A673 (cell line): Measurements from ENCODE around the gene YTHDF1. TPM values are rescaled to one million over a fixed set of nuclear protein-coding genes. Genes with fewer than 3 reads are reported as not detected.

ENCODE experiments used
- BruUV-seq: library from RNA; stranded (reverse); fragments of 400-500 nt; replicated peaks from 2 replicates; lab custom pipeline; 2021; lab: Mats Ljungman, UMichigan
- CTCF ChIA-PET: fragments of 300-600 bp; sonication (Branson Sonifier 250); formaldehyde crosslinking; loops from one replicate; lab custom pipeline; 2022; ENCODE audit warnings: antibody characterized with exemption; lab: Charles Lee
- POLR2A ChIA-PET: fragments of 300-600 bp; sonication (Branson Sonifier 250); formaldehyde crosslinking; loops from one replicate; lab custom pipeline; 2022; ENCODE audit warnings: antibody characterized with exemption; ENCODE audit not compliant: low non-redundant PET; lab: Charles Lee
- DNase-seq: peaks from one replicate; pipeline ENCODE4 v3.0.0-alpha.2; 2015; ENCODE audit warnings: low spot score
- H3K27ac ChIP-seq: fragments of 200-600 bp; sonication (generic); 2 replicates; pipeline ENCODE4 v1.5.1; 2016; ENCODE audit warnings: mixed run types, low read depth, mild to moderate bottlenecking, mixed read lengths, antibody characterized with exemption, low read length; ENCODE audit not compliant: poor library complexity, severe bottlenecking
- H3K27me3 ChIP-seq: fragments of 200-600 bp; sonication (generic); replicated peaks from 2 replicates; pipeline ENCODE4 v1.6.1; 2017; ENCODE audit warnings: mixed run types, low read depth, mild to moderate bottlenecking, mixed read lengths, antibody characterized with exemption, low read length; ENCODE audit not compliant: insufficient read depth, poor library complexity
- H3K36me3 ChIP-seq: fragments of 200-600 bp; sonication (generic); 2 replicates; pipeline ENCODE4 v1.6.1; 2016; ENCODE audit warnings: mixed run types, mild to moderate bottlenecking, mixed read lengths, antibody characterized with exemption, low read length; ENCODE audit not compliant: insufficient read depth, poor library complexity, severe bottlenecking
- H3K4me1 ChIP-seq: fragments of 200-600 bp; sonication (generic); 2 replicates; pipeline ENCODE4 v1.6.1; 2017; ENCODE audit warnings: mixed run types, mild to moderate bottlenecking, mixed read lengths, antibody characterized with exemption, low read length; ENCODE audit not compliant: insufficient read depth, poor library complexity, severe bottlenecking
- H3K4me3 ChIP-seq: fragments of 200-600 bp; sonication (generic); 2 replicates; pipeline ENCODE4 v1.5.1; 2016; ENCODE audit warnings: low read depth, mixed run types, mild to moderate bottlenecking, mixed read lengths, low read length; ENCODE audit not compliant: poor library complexity, severe bottlenecking
- H3K9me3 ChIP-seq: fragments of 200-600 bp; sonication (generic); 2 replicates; pipeline ENCODE4 v1.6.1; 2016; ENCODE audit warnings: mixed run types, low read depth, mild to moderate bottlenecking, mixed read lengths, antibody characterized with exemption, low read length; ENCODE audit not compliant: poor library complexity, severe bottlenecking
- EZH2 ChIP-seq: fragments of 200-600 bp; sonication (generic); IDR thresholded peaks from 2 replicates; pipeline ENCODE4 v1.6.1; 2017; ENCODE audit warnings: borderline replicate concordance, low read depth, mild to moderate bottlenecking, mixed read lengths, antibody characterized with exemption, low read length; ENCODE audit not compliant: poor library complexity, severe bottlenecking
- intact Hi-C: fragments of 100-400 bp; cut with micrococcal nuclease; formaldehyde crosslinking; loops from one replicate; pipeline ENCODE4 v1.10.0; 2022; ENCODE audit not compliant: unreplicated experiment
- total RNA-seq: library from RNA; stranded (reverse); gene quantifications from 2 replicates; pipeline ENCODE4 v1.2.3, GENCODE V29; 2021
- TF ChIP-seq, protein P1 (sequence below): fragments of 300-800, 200-600 bp; sonication (generic); conservative IDR thresholded peaks from 2 replicates; pipeline ENCODE4 v1.5.1; 2017; ENCODE audit warnings: low read depth, mild to moderate bottlenecking, antibody characterized with exemption, low read length, moderate library complexity, mixed read lengths

The YTHDF1 gene
- total RNA-seq, 1 experiment from 2014 or later = 52.4 TPM

DNA sequence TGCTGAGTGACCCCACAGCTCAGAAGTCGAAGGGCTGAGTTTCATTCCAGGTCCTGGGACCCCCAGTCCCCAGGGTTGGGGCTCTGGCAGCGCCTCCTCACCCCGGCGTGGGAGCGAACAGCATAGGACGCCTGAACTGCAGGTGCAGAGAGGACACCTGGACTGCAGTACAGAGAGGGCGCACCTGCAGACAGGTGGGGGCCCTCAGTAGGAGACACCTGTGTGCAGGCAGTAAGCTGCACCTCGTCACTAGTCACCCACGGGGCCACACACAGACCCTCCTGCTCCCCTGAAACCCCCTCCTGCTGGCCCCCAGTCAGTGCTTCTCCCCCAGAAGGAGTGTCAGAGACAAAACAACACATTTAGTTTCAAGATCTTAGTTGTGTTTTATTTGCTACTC is 46.9 kb upstream of the YTHDF1 start:
- Histone ChIP-seq H3K27ac (no peak overlapping the region), H3K4me3 (no peak overlapping the region), H3K36me3 (no peaks in the 10 kb centered on the region), H3K9me3 (no peaks in the 10 kb centered on the region), H3K27me3 (peaks cover 55% of the 10 kb centered on the region), H3K4me1 (no peaks in the 10 kb centered on the region)
- ChIA-PET CTCF (no interaction called here), POLR2A (no interaction called here)
- TF ChIP-seq, protein P1, sequence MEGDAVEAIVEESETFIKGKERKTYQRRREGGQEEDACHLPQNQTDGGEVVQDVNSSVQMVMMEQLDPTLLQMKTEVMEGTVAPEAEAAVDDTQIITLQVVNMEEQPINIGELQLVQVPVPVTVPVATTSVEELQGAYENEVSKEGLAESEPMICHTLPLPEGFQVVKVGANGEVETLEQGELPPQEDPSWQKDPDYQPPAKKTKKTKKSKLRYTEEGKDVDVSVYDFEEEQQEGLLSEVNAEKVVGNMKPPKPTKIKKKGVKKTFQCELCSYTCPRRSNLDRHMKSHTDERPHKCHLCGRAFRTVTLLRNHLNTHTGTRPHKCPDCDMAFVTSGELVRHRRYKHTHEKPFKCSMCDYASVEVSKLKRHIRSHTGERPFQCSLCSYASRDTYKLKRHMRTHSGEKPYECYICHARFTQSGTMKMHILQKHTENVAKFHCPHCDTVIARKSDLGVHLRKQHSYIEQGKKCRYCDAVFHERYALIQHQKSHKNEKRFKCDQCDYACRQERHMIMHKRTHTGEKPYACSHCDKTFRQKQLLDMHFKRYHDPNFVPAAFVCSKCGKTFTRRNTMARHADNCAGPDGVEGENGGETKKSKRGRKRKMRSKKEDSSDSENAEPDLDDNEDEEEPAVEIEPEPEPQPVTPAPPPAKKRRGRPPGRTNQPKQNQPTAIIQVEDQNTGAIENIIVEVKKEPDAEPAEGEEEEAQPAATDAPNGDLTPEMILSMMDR = no peak
- no peak for TF ChIP-seq EZH2
- intact Hi-C loops = no loop called here
- DNase-seq = no peak
- BruUV-seq = no TSS peak

GRCh38 chr20:63261795-63262528 is 46.0 kb upstream of the YTHDF1 start:
- ChIA-PET POLR2A (no interaction called here), CTCF (no interaction called here)

GRCh38 chr20:63261060-63261794 is 45.3 kb upstream of the YTHDF1 start:
- ChIA-PET POLR2A (no interaction called here), CTCF (interaction anchor here (0.6 kb wide), 1 partner anchor 12 kb away, joined by 5 read pairs; no protein-coding TSS in a partner anchor)
- H3K36me3 ChIP-seq = no peaks in the 10 kb centered on the region
- intact Hi-C loops = no loop called here
- no peaks in the 10 kb centered on the region for H3K9me3 ChIP-seq
- H3K4me3 ChIP-seq = no peak overlapping the region
- peaks cover 45% of the 10 kb centered on the region for H3K27me3 ChIP-seq
- no peaks in the 10 kb centered on the region for H3K4me1 ChIP-seq
- BruUV-seq = no TSS peak
- DNase-seq = no peak
- TF ChIP-seq, protein P1 = no peak
- TF ChIP-seq EZH2 = no peak
- no peak overlapping the region for H3K27ac ChIP-seq

More at GRCh38 chr20:63261795-63262528, 46.0 kb upstream of the YTHDF1 start:
- no peaks in the 10 kb centered on the region for H3K36me3 ChIP-seq
- H3K27me3 ChIP-seq = peaks cover 47% of the 10 kb centered on the region
- no peak overlapping the region for H3K4me3 ChIP-seq
- no TSS peak for BruUV-seq
- H3K9me3 ChIP-seq = no peaks in the 10 kb centered on the region
- no peak overlapping the region for H3K27ac ChIP-seq
- DNase-seq = no peak
- TF ChIP-seq, protein P1 = no peak
- no peak for TF ChIP-seq EZH2
- no peaks in the 10 kb centered on the region for H3K4me1 ChIP-seq
- intact Hi-C loops = no loop called here
